Caco-2 (cell line): ENCODE results near the gene TGM3. TPM values are rescaled to one million over a fixed set of nuclear protein-coding genes. Genes with fewer than 3 reads are reported as not detected.
A peak's percentile ranks its signal among the peaks of the same experiment; 100 is the strongest.

ENCODE experiments used
- BruUV-seq: library from RNA; stranded (reverse); fragments of 400-500 nt; replicated peaks from 2 replicates; lab custom pipeline; 2021; lab: Mats Ljungman, UMichigan
- CTCF ChIA-PET: fragments of 300-600 bp; sonication (Branson Sonifier 250); formaldehyde crosslinking; loops from one replicate; lab custom pipeline; 2022; ENCODE audit warnings: antibody characterized with exemption; lab: Charles Lee
- POLR2A ChIA-PET: fragments of 300-600 bp; sonication (Branson Sonifier 250); formaldehyde crosslinking; loops from one replicate; lab custom pipeline; 2022; ENCODE audit warnings: antibody characterized with exemption; lab: Charles Lee
- DNase-seq, 2 experiments: peaks; one replicate each; pipeline versions ENCODE4 v3.0.0 to v3.0.0-alpha.2; 2020 to 2022
- H3K27me3 ChIP-seq: replicated peaks from 2 replicates; pipeline ENCODE4 v1.6.0; 2011; ENCODE audit warnings: low read length; ENCODE audit not compliant: control insufficient read depth, insufficient read depth
- H3K36me3 ChIP-seq: 2 replicates; pipeline ENCODE4 v1.5.1; 2011; ENCODE audit warnings: low read length; ENCODE audit not compliant: control insufficient read depth, insufficient read depth
- H3K4me1 ChIP-seq: fragments of 250-450 bp; sonication (Bioruptor Pico); 2 replicates; pipeline ENCODE4 v1.5.1; 2020; ENCODE audit warnings: mild to moderate bottlenecking
- H3K4me3 ChIP-seq: 2 replicates; pipeline ENCODE4 v1.5.1; 2011; ENCODE audit warnings: low read depth, mild to moderate bottlenecking, control low read depth, low read length
- H3K9me3 ChIP-seq: fragments of 250-450 bp; sonication (Bioruptor Pico); 2 replicates; pipeline ENCODE4 v1.5.1; 2020; ENCODE audit warnings: mild to moderate bottlenecking, moderate library complexity
- H3K27ac Mint-ChIP-seq: one replicate; pipeline ENCODE4 v1.8.0; 2022; ENCODE audit warnings: mixed read lengths; ENCODE audit not compliant: unreplicated experiment
- H3K27me3 Mint-ChIP-seq: one replicate; pipeline ENCODE4 v1.8.0; 2022; ENCODE audit warnings: mixed read lengths; ENCODE audit not compliant: insufficient read depth, unreplicated experiment
- H3K36me3 Mint-ChIP-seq: one replicate; pipeline ENCODE4 v1.8.0; 2022; ENCODE audit warnings: mild to moderate bottlenecking, mixed read lengths; ENCODE audit not compliant: insufficient read depth, unreplicated experiment
- H3K4me1 Mint-ChIP-seq: one replicate; pipeline ENCODE4 v1.8.0; 2022; ENCODE audit warnings: low read depth, mixed read lengths; ENCODE audit not compliant: unreplicated experiment
- H3K4me3 Mint-ChIP-seq: one replicate; pipeline ENCODE4 v1.8.0; 2022; ENCODE audit warnings: mild to moderate bottlenecking, moderate library complexity, mixed read lengths; ENCODE audit not compliant: unreplicated experiment
- H3K9me3 Mint-ChIP-seq: one replicate; pipeline ENCODE4 v1.8.0; 2022; ENCODE audit warnings: mixed read lengths; ENCODE audit not compliant: unreplicated experiment
- intact Hi-C: fragments of 100-400 bp; cut with micrococcal nuclease; formaldehyde crosslinking; loops from one replicate; pipeline ENCODE4 v1.10.0; 2022; ENCODE audit not compliant: unreplicated experiment
- total RNA-seq: library from RNA; stranded (reverse); gene quantifications from 2 replicates; pipeline ENCODE4 v1.2.3, GENCODE V29; 2022
- TF ChIP-seq, protein P1 (sequence below), 2 experiments: fragments of 200-600 bp in 1 of 2; IDR thresholded peaks; 1 replicate in 1 of 2; 2 replicates in 1 of 2; pipeline versions ENCODE4 v1.5.1 to v1.8.0; 2011 to 2022; ENCODE audit warnings: antibody characterized with exemption in 1 of 2, control low read depth in 1 of 2, inconsistent platforms in 1 of 2, low read depth in 1 of 2, low read length in 1 of 2, mild to moderate bottlenecking in 1 of 2, moderate library complexity in 1 of 2; ENCODE audit not compliant: insufficient read depth in 1 of 2, severe bottlenecking in 1 of 2, unreplicated experiment in 1 of 2

TGM3 gene
- total RNA-seq, 1 experiment from 2014 or later: 0.20 TPM

DNA sequence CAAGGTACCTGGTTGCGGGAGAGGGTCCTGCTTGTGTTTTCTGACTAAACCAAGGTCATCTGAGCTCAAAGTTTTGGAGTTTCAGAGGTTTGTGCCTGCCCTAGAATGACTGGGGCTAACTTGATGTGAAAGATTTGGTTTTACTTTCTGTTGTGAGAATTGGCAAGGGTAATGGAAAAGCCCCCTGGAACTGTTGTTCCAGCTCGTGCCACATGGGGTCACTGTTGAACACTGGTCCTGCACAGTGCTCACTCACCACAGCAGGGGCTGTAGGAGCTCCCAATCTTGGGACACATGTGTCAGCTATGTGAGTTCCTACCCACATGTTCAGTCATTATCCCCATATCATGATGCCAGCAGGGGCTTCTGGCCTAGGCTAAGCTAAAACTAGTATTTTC is 91.4 kb downstream of the TGM3 start:
- Mint-ChIP-seq H3K27me3 (peaks cover 7% of the 10 kb centered on the region), H3K4me3 (no peak overlapping the region), H3K36me3 (no peaks in the 10 kb centered on the region), H3K9me3 (no peaks in the 10 kb centered on the region), H3K27ac (no peak overlapping the region), H3K4me1 (no peaks in the 10 kb centered on the region)
- Histone ChIP-seq H3K9me3 (peaks cover 5% of the 10 kb centered on the region; the same call in 1 of the 2 replicates), H3K27me3 (no peaks in the 10 kb centered on the region; the same call in none of the 2 replicates), H3K36me3 (no peaks in the 10 kb centered on the region), H3K4me3 (no peak overlapping the region), H3K4me1 (no peaks in the 10 kb centered on the region)
- DNase-seq: peak; percentile 57 to 67
- TF ChIP-seq, protein P1, sequence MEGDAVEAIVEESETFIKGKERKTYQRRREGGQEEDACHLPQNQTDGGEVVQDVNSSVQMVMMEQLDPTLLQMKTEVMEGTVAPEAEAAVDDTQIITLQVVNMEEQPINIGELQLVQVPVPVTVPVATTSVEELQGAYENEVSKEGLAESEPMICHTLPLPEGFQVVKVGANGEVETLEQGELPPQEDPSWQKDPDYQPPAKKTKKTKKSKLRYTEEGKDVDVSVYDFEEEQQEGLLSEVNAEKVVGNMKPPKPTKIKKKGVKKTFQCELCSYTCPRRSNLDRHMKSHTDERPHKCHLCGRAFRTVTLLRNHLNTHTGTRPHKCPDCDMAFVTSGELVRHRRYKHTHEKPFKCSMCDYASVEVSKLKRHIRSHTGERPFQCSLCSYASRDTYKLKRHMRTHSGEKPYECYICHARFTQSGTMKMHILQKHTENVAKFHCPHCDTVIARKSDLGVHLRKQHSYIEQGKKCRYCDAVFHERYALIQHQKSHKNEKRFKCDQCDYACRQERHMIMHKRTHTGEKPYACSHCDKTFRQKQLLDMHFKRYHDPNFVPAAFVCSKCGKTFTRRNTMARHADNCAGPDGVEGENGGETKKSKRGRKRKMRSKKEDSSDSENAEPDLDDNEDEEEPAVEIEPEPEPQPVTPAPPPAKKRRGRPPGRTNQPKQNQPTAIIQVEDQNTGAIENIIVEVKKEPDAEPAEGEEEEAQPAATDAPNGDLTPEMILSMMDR (IDR thresholded peaks at IDR 0.05; ENCODE audit: insufficient read depth in 1 of 2, low read depth in 1 of 2, low read length in 1 of 2, severe bottlenecking in 1 of 2, unreplicated experiment in 1 of 2): peak; percentile 61 to 75
- ChIA-PET CTCF (interaction anchor here (0.6 to 2.1 kb wide), 9 partner anchors 8 to 287 kb away, joined by 3 to 15 read pairs (median 5); no protein-coding TSS in a partner anchor), POLR2A (no interaction called here)
- intact Hi-C loops: loop anchor here (1.0 kb wide), 1 partner anchor 65 kb away; no protein-coding TSS in a partner anchor
- BruUV-seq: no TSS peak

DNA sequence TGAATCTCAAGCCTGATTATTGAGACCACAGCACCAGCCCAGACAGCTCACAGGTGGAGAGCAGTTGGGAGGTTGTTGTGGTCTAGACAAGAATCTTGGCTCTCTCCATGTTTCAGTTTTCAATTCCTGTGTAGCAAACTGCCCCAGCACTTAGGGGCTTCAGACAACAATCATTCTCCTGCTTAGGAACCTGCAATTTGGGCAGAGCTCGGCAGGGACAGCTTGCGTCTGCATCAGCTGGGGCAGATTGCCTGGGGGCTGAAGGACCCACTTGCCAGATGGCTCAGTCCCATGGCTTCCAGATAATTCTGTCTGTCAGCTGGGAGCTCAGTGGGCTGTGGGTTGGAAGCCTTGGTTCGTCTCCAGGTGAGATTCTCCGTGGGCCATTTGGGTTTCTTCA is 91.8 kb downstream of the TGM3 start:
- POLR2A ChIA-PET: no interaction called here
- H3K4me1 ChIP-seq: no peaks in the 10 kb centered on the region
- no peaks in the 10 kb centered on the region for H3K9me3 Mint-ChIP-seq
- TF ChIP-seq, protein P1 (IDR thresholded peaks at IDR 0.05; ENCODE audit: insufficient read depth in 1 of 2, low read depth in 1 of 2, low read length in 1 of 2, severe bottlenecking in 1 of 2, unreplicated experiment in 1 of 2): no peak
- H3K9me3 ChIP-seq: peaks cover 5% of the 10 kb centered on the region; the same call in 1 of the 2 replicates
- no peaks in the 10 kb centered on the region for H3K4me1 Mint-ChIP-seq
- no peaks in the 10 kb centered on the region for H3K36me3 ChIP-seq
- CTCF ChIA-PET: interaction anchor here (0.6 to 2.1 kb wide), 9 partner anchors 8 to 287 kb away, joined by 3 to 15 read pairs (median 5); no protein-coding TSS in a partner anchor
- H3K27me3 ChIP-seq: no peaks in the 10 kb centered on the region; the same call in none of the 2 replicates
- BruUV-seq: no TSS peak
- H3K4me3 Mint-ChIP-seq: no peak overlapping the region
- intact Hi-C loops: loop anchor here (1.0 kb wide), 1 partner anchor 65 kb away; no protein-coding TSS in a partner anchor
- H3K27me3 Mint-ChIP-seq: peaks cover 7% of the 10 kb centered on the region
- H3K27ac Mint-ChIP-seq: no peak overlapping the region
- no peak for DNase-seq
- H3K36me3 Mint-ChIP-seq: no peaks in the 10 kb centered on the region
- no peak overlapping the region for H3K4me3 ChIP-seq

Other genes starting within 250 kb of the TGM3 start
- gene STK35, start 194.2 kb upstream of the TGM3 start, total RNA-seq: 40.1 and 40.2 TPM in 2 replicates
- not detected in 2 replicates for gene TGM6, start 84.9 kb downstream of the TGM3 start, total RNA-seq
- gene SNRPB, start 174.8 kb downstream of the TGM3 start, total RNA-seq: 532 and 533 TPM in 2 replicates
- gene ZNF343, start 212.9 kb downstream of the TGM3 start, total RNA-seq: 8.0 and 11.0 TPM in 2 replicates
- gene TMC2, start 240.6 kb downstream of the TGM3 start, total RNA-seq: not detected in 2 replicates